ENCODE measurements around the gene PLEKHH2.

DNA sequence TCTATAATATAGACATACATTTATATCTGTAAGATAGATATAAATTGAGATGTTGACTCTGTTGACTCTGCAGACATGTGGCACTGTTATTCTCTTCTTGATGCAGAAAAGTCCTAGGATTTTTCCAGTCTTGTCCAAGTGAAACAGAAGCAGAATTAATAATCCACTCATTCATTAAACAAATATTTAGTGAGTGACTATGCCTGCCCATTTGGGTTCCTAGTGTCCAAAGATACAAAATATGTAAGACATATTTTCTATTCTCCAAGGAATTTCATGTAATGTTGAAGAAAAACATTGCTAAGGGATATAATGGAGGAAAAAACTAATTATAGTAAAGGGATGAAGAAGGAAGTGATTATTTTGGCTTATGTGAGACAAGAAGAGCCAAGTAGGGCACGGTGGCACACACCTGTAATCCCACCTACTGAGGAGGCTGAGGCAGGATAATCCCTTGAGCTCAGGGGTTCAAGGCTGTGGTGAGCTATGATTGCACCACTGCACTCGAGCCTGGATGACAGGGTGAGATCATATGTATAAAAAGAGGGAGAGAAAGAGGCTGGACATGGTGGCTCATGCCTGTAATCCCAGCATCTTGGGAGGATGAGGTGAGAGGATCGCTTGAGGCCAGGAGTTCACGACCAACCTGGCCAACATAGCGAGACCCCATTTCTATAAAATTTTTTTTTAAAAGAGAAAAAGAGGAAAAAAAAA lies 19.9 kb upstream of the PLEKHH2 start:
- TF ChIP-seq, protein P1, sequence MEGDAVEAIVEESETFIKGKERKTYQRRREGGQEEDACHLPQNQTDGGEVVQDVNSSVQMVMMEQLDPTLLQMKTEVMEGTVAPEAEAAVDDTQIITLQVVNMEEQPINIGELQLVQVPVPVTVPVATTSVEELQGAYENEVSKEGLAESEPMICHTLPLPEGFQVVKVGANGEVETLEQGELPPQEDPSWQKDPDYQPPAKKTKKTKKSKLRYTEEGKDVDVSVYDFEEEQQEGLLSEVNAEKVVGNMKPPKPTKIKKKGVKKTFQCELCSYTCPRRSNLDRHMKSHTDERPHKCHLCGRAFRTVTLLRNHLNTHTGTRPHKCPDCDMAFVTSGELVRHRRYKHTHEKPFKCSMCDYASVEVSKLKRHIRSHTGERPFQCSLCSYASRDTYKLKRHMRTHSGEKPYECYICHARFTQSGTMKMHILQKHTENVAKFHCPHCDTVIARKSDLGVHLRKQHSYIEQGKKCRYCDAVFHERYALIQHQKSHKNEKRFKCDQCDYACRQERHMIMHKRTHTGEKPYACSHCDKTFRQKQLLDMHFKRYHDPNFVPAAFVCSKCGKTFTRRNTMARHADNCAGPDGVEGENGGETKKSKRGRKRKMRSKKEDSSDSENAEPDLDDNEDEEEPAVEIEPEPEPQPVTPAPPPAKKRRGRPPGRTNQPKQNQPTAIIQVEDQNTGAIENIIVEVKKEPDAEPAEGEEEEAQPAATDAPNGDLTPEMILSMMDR (conservative IDR thresholded peaks at IDR 0.05): no peak
- TF ChIP-seq ZFX (IDR thresholded peaks at IDR 0.05): no peak

Data from C4-2B (cell line).